A673 (cell line): Measurements from ENCODE around the gene TMEM167A.

Source experiments
- EZH2 ChIP-seq: fragments of 200-600 bp; sonication (generic); IDR thresholded peaks from 2 replicates; pipeline ENCODE4 v1.6.1; 2017; ENCODE audit warnings: borderline replicate concordance, low read depth, mild to moderate bottlenecking, mixed read lengths, antibody characterized with exemption, low read length; ENCODE audit not compliant: poor library complexity, severe bottlenecking
- TF ChIP-seq, protein P1 (sequence below): fragments of 300-800, 200-600 bp; sonication (generic); conservative IDR thresholded peaks from 2 replicates; pipeline ENCODE4 v1.5.1; 2017; ENCODE audit warnings: low read depth, mild to moderate bottlenecking, antibody characterized with exemption, low read length, moderate library complexity, mixed read lengths

- TF ChIP-seq, protein P1, sequence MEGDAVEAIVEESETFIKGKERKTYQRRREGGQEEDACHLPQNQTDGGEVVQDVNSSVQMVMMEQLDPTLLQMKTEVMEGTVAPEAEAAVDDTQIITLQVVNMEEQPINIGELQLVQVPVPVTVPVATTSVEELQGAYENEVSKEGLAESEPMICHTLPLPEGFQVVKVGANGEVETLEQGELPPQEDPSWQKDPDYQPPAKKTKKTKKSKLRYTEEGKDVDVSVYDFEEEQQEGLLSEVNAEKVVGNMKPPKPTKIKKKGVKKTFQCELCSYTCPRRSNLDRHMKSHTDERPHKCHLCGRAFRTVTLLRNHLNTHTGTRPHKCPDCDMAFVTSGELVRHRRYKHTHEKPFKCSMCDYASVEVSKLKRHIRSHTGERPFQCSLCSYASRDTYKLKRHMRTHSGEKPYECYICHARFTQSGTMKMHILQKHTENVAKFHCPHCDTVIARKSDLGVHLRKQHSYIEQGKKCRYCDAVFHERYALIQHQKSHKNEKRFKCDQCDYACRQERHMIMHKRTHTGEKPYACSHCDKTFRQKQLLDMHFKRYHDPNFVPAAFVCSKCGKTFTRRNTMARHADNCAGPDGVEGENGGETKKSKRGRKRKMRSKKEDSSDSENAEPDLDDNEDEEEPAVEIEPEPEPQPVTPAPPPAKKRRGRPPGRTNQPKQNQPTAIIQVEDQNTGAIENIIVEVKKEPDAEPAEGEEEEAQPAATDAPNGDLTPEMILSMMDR, result no peak
- no peak for TF ChIP-seq EZH2
Observed at GRCh38 chr5:83022334-83022733, 54.9 kb downstream of the TMEM167A start.
